ENCODE data around the gene SLC22A3.
"Not testable (repeated sequence)": the region's sequence is repeated elsewhere in the genome, so short reads cannot be mapped to it uniquely, and the experiment has no call there.

The SLC22A3 gene

DNA sequence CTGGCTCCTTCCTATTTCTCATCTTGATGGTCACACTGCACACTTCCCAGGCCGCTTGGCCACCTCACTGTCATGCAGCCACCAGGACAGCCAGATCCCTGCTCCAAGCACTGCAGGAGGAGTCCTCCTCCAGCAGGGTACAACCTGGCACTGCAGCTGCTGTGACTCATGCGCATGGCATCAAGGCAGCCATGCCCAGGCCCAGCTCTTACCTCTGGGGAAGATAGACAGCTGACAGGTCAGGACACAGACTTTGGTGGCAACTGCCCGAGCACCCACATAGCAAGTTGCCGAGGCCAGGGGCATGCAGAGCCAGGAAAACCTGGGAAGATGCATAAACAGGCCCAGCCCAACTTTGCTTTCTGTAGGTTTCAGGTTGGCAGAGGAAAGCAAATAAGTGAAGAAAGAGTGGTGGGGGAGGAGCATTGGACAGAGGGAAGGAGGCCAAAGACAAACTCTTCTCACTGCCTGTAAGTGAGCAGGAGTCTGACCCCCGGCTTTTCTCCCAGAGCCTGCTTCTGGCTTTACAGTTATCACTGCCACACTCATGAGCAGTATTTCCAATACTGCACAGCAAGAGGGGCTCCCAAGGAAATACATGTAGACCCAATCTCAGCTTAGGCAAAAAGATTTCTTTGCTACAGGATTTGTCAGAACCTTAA, 38.8 kb downstream of the SLC22A3 start:
- no peaks in the 10 kb centered on the region for H3K36me3 ChIP-seq
- TF ChIP-seq, protein P1, sequence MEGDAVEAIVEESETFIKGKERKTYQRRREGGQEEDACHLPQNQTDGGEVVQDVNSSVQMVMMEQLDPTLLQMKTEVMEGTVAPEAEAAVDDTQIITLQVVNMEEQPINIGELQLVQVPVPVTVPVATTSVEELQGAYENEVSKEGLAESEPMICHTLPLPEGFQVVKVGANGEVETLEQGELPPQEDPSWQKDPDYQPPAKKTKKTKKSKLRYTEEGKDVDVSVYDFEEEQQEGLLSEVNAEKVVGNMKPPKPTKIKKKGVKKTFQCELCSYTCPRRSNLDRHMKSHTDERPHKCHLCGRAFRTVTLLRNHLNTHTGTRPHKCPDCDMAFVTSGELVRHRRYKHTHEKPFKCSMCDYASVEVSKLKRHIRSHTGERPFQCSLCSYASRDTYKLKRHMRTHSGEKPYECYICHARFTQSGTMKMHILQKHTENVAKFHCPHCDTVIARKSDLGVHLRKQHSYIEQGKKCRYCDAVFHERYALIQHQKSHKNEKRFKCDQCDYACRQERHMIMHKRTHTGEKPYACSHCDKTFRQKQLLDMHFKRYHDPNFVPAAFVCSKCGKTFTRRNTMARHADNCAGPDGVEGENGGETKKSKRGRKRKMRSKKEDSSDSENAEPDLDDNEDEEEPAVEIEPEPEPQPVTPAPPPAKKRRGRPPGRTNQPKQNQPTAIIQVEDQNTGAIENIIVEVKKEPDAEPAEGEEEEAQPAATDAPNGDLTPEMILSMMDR (IDR thresholded peaks at IDR 0.05) = no peak

DNA sequence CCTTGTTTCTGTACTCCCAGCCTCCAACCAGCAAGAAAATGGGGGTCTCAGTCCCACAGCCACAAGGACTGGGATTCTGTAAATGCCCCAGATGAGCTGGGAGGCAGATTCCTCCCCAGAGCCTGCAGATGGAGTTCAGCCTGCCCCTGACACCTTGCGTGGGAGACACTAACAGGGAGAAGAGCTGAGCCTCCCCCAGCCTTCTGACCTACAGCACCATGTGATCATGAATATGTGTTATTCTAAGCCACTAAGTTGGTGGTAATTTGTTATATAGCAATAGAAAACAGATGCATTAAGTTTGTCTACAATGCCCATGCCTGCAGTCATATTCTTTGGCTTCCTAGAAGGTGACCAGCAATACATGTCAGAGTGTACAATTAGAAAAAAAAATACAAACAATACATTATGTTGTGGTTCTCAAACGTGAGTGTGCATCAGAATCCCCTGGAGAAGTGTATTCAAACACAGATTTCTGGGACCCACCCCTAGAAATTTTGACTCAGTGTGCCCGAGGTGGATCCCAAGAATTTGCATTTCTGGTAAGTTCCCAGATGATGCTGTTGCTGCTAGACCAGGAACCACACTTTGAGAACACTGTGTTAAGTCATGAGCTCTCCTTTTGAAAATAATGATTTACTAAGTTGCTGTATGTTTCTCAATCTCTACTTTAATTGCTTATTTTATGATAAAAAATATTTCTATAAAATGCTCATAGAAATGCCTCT, 39.9 kb downstream of the SLC22A3 start:
- Histone ChIP-seq H3K27ac (no peak overlapping the region), H3K36me3 (no peaks in the 10 kb centered on the region), H3K9me3 (no peaks in the 10 kb centered on the region), H3K27me3 (no peaks in the 10 kb centered on the region), H3K4me3 (ENCODE audit: low read depth in 1 of 2, low read length in 1 of 2) (no peak overlapping the region), H3K4me1 (ENCODE audit: control insufficient read depth in 1 of 2, insufficient read depth in 1 of 2, low read depth in 1 of 2, low read length in 1 of 2) (no peaks in the 10 kb centered on the region)
- TF ChIP-seq, protein P1 (IDR thresholded peaks at IDR 0.05) = no peak

More for the DNA sequence above, 38.8 kb downstream of the SLC22A3 start:
- Histone ChIP-seq H3K27ac (no peak overlapping the region), H3K4me3 (ENCODE audit: low read depth in 1 of 2, low read length in 1 of 2) (no peak overlapping the region), H3K27me3 (no peaks in the 10 kb centered on the region), H3K9me3 (no peaks in the 10 kb centered on the region), H3K4me1 (ENCODE audit: control insufficient read depth in 1 of 2, insufficient read depth in 1 of 2, low read depth in 1 of 2, low read length in 1 of 2) (no peaks in the 10 kb centered on the region)

DNA sequence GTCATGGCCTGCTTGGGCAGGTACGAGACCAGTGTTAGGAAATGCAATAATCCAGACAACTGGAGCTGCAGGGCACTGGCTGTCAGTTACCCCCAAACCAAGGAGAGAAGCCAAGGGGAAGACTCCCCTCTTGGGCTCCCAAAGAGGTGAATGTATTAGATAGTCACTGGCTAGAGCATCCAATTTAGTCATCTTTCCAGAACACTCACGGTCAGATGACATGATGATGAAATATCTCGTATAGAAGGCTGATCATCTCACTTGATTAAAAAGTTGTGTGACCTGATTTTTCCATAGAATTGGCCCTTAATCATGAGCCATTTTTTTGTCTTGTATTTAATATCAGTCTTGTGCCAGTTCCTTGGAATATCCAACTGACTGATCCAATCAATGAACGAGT, 40.7 kb downstream of the SLC22A3 start:
- Histone ChIP-seq H3K36me3 (no peaks in the 10 kb centered on the region), H3K27me3 (no peaks in the 10 kb centered on the region), H3K27ac (no peak overlapping the region), H3K4me1 (ENCODE audit: control insufficient read depth in 1 of 2, insufficient read depth in 1 of 2, low read depth in 1 of 2, low read length in 1 of 2) (no peaks in the 10 kb centered on the region), H3K9me3 (no peaks in the 10 kb centered on the region), H3K4me3 (ENCODE audit: low read depth in 1 of 2, low read length in 1 of 2) (no peak overlapping the region)
- TF ChIP-seq, protein P1 (IDR thresholded peaks at IDR 0.05) = no peak

DNA sequence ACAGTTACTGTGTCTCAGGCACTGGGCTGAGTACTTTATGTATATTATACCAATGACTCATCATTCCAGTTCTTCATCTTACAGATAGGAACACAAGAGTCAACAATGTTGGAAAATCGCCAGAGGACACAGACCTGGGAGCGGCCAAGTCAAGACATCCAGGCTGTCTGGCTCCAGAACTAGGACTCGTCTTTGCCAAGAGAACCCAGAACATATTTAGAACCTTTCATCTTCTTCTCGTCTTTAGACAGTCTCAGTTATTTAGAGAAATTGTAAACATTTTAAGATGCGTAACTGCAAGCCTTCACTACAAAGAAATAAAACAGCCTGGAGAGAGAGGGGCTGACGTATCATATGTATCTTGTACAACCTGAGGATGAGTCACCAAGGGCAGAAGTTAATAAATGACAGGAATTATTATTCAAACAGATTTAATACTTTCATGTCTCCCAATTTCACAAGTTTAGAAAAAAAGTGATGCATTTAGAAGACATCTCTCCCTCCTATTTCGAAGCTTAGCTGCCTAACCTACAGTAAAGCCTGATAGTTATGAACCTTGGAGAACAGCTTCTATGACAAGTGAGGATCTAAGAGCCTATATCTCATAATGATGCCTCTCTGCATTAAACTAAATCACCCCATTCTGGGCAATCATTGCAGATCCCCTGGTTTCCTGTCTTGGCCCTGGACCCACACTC, 43.4 kb downstream of the SLC22A3 start:
- Histone ChIP-seq H3K4me1 (ENCODE audit: control insufficient read depth in 1 of 2, insufficient read depth in 1 of 2, low read depth in 1 of 2, low read length in 1 of 2) (no peaks in the 10 kb centered on the region), H3K27me3 (no peaks in the 10 kb centered on the region), H3K27ac (no peak overlapping the region), H3K36me3 (no peaks in the 10 kb centered on the region), H3K4me3 (ENCODE audit: low read depth in 1 of 2, low read length in 1 of 2) (no peak overlapping the region), H3K9me3 (no peaks in the 10 kb centered on the region)
- TF ChIP-seq, protein P1 (IDR thresholded peaks at IDR 0.05) = no peak

DNA sequence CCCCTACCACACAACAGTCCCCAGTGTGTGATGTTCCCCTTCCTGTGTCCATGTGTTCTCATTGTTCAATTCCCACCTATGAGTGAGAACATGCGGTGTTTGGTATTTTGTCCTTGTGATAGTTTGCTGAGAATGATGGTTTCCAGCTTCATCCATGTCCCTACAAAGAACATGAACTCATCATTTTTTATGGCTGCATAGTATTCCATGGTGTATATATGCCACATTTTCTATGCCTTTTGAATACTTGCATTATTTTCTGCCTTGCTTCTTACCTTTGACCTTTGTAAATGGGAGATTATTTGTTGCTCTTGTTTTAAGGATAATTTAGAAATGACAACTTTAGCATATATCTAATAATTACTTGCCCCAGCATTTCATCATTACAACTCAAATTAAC, 45.3 kb downstream of the SLC22A3 start:
- H3K27ac ChIP-seq; H3K4me1 ChIP-seq (ENCODE audit: control insufficient read depth in 1 of 2, insufficient read depth in 1 of 2, low read depth in 1 of 2, low read length in 1 of 2); H3K4me3 ChIP-seq (ENCODE audit: low read depth in 1 of 2, low read length in 1 of 2): not testable (repeated sequence)

More for the DNA sequence above, 45.3 kb downstream of the SLC22A3 start:
- not testable (repeated sequence) for H3K9me3 ChIP-seq, H3K27me3 ChIP-seq, H3K36me3 ChIP-seq

All from neutrophil (primary cell).